ENCODE measurements around the gene OLA1.

OLA1 gene

DNA sequence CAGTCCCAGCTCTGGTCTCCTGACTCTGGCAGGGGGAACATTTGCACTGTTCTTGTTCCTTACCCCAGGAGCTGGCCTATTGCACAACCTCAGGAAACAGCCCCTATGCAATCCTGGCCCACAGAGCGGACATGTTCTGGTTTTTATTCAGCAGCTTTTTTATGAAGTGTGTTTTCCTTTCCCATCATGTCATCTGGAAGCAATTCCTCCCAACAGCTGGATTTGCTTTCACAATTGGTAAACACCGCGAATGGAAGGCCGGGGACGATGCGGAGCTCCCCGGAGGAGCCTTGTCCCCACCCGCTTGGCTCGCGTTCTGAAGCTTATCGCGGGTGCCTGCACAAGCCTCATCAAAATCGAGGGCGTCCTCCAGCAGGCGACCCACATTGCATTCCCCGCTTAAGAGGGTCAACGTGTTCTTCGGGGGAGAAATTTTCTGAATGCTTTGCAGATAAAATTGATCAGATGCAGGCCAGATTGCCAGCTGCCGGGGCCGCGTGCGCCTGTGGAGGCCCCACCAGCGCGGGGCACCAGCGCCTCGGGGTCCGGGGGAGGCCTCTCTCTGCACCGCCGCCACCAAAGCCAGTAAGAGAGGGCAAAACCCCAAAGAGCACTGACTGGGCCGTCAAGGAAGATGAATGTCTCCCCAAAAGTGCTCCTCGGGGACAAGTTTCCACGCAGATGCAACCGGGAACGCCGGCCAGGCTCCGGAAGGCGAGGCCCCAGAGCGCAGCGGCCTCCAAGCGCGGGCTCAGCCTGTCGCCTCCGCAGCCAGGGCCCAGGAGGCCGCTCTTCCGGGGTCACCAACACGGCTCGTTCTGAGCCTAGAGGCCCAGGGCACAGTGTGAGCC lies 222.8 kb downstream of the OLA1 start:
- WGBS (ENCODE audit: insufficient coverage): 97% methylated on average over 47 of the region's 47 CpGs
- POLR2A ChIA-PET: no interaction called here
- H3K27me3 ChIP-seq (replicated peaks in 2 of 5; ENCODE audit: control insufficient read depth in 4 of 5, insufficient read depth in 5 of 5, low read length in 4 of 5): no peaks in the 10 kb centered on the region
- H3K27ac ChIP-seq (ENCODE audit: insufficient read depth in 1 of 2, low read depth in 1 of 2, low read length in 2 of 2, poor library complexity in 1 of 2, severe bottlenecking in 2 of 2): no peak overlapping the region
- no peaks in the 10 kb centered on the region for H3K9me3 ChIP-seq (ENCODE audit: control extremely low read depth in 1 of 5, control insufficient read depth in 4 of 5, insufficient read depth in 2 of 5, low read depth in 1 of 5, low read length in 4 of 5)
- peak in 2 of 3 donors; percentile 43 to 44 for DNase-seq
- CTCF ChIA-PET: interaction anchor here (1.2 to 1.7 kb wide), 6 partner anchors 11 to 110 kb away, joined by 3 to 8 read pairs (median 3); no protein-coding TSS in a partner anchor
- H3K4me3 ChIP-seq (ENCODE audit: control insufficient read depth in 1 of 7, extremely low read depth in 1 of 7, insufficient read depth in 4 of 7, low read depth in 2 of 7, low read length in 6 of 7): no peak overlapping the region
- peaks cover 4 to 31% (median 13%) of the 10 kb centered on the region in 4 experiments for H3K4me1 ChIP-seq (ENCODE audit: control extremely low read depth in 1 of 4, control insufficient read depth in 4 of 4, insufficient read depth in 4 of 4, low read length in 3 of 4)
- no peaks in the 10 kb centered on the region for H3K36me3 ChIP-seq (ENCODE audit: control insufficient read depth in 4 of 4, insufficient read depth in 4 of 4, low read length in 3 of 4)

DNA sequence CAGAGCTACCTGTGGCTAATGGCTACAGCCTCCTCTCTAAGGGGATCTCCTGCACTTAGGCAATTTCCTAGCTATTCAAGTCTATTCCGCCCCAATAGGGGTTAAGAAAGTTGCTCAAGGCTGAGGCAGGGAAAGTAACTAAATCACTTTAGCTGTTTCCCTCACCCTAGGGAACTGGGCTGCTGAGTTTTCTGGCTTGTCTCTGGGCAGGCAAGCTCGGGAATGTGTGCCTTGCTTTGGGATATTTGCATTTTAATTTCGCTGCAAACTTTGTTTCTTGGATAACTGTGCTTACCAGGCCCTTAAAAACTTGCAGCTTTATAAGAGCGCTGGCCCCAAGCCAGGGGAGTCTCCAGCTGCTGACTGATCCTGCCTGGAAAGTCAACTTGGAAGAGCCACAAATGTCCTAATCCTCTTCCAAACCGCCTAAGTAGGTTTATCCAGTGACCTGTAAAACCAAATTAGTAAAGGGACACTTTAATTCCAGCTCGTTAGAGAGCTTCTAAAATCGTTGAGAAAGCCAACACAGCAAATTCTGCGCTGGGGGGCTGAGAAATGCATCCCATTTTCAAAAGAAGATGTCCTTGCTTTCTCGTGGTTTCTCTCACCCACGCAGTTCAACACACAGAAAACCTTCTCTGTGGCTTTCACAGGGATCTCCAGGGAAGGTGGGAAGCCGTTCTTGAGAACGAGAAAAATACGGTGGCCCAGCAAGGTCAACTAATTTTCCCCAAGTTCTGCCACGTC lies 223.6 kb downstream of the OLA1 start:
- Histone ChIP-seq H3K27ac (ENCODE audit: insufficient read depth in 1 of 2, low read depth in 1 of 2, low read length in 2 of 2, poor library complexity in 1 of 2, severe bottlenecking in 2 of 2) (no peak overlapping the region), H3K27me3 (replicated peaks in 2 of 5; ENCODE audit: control insufficient read depth in 4 of 5, insufficient read depth in 5 of 5, low read length in 4 of 5) (no peaks in the 10 kb centered on the region), H3K36me3 (ENCODE audit: control insufficient read depth in 4 of 4, insufficient read depth in 4 of 4, low read length in 3 of 4) (no peaks in the 10 kb centered on the region), H3K4me3 (ENCODE audit: control insufficient read depth in 1 of 7, extremely low read depth in 1 of 7, insufficient read depth in 4 of 7, low read depth in 2 of 7, low read length in 6 of 7) (no peak overlapping the region), H3K9me3 (ENCODE audit: control extremely low read depth in 1 of 5, control insufficient read depth in 4 of 5, insufficient read depth in 2 of 5, low read depth in 1 of 5, low read length in 4 of 5) (no peaks in the 10 kb centered on the region), H3K4me1 (ENCODE audit: control extremely low read depth in 1 of 4, control insufficient read depth in 4 of 4, insufficient read depth in 4 of 4, low read length in 3 of 4) (peaks cover 4 to 31% (median 13%) of the 10 kb centered on the region in 4 experiments)
- CTCF ChIA-PET: interaction anchor here (1.2 to 1.7 kb wide), 7 partner anchors 9 to 109 kb away, joined by 3 to 8 read pairs (median 3); no protein-coding TSS in a partner anchor
- WGBS (ENCODE audit: insufficient coverage): 93% methylated on average over 12 of the region's 14 CpGs
- POLR2A ChIA-PET: interaction anchor here (0.6 kb wide), 1 partner anchor 1609 kb away, joined by 3 read pairs; no protein-coding TSS in a partner anchor
- DNase-seq: no peak

DNA sequence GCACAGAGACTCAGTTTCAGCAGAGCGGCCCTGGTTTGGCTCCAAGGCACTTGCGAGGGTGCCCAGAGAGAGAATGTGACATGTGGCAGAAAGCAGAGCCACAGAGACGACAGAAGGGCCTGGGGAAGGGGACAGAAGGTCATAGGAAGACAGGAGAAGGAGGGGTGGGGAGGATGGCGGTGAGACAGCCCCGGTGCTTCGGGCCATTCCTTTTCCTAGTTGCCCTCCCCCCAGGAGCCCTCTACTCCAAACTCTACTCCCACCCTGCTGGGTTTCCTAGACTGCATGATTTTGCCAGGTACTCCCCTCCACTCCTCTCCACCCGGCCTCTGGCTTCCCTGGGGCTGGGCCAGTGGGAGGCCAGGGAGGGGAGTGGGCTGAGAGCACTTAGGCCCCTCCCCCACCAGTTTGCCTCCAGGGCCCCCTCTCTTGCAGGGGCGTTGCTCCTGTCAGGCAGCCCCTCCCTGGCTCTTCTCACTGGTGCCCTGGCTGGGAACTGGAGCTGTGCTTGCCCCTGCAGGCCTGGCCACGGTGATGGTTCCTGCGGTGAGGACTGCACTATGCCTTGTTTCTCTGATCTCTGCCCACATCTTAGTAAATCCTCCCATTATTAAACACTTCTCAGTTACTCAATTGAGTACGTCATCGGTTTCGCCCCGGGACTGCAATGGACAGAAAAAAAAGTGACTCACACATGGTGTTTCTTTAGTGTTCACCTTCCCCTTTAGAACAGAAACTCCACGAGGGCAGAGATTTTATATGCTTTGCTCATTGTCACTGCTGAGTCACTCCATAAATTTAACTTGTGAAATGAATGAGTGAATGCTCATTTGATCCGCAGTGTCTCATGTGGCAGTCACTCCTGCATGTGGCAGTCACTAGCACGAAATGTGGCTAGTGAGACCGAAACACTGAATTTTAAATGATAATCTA lies 224.5 kb downstream of the OLA1 start:
- peak in 2 of 3 donors; percentile 38 to 44 for DNase-seq
- Histone ChIP-seq H3K27ac (ENCODE audit: insufficient read depth in 1 of 2, low read depth in 1 of 2, low read length in 2 of 2, poor library complexity in 1 of 2, severe bottlenecking in 2 of 2) (no peak overlapping the region), H3K36me3 (ENCODE audit: control insufficient read depth in 4 of 4, insufficient read depth in 4 of 4, low read length in 3 of 4) (no peaks in the 10 kb centered on the region), H3K27me3 (replicated peaks in 2 of 5; ENCODE audit: control insufficient read depth in 4 of 5, insufficient read depth in 5 of 5, low read length in 4 of 5) (no peaks in the 10 kb centered on the region), H3K9me3 (ENCODE audit: control extremely low read depth in 1 of 5, control insufficient read depth in 4 of 5, insufficient read depth in 2 of 5, low read depth in 1 of 5, low read length in 4 of 5) (no peaks in the 10 kb centered on the region), H3K4me3 (ENCODE audit: control insufficient read depth in 1 of 7, extremely low read depth in 1 of 7, insufficient read depth in 4 of 7, low read depth in 2 of 7, low read length in 6 of 7) (no peak overlapping the region), H3K4me1 (ENCODE audit: control extremely low read depth in 1 of 4, control insufficient read depth in 4 of 4, insufficient read depth in 4 of 4, low read length in 3 of 4) (peaks cover 4 to 31% (median 13%) of the 10 kb centered on the region in 4 experiments)
- 87% methylated on average over 11 of the region's 18 CpGs for WGBS (ENCODE audit: insufficient coverage)
- ChIA-PET POLR2A (interaction anchor here (0.6 kb wide), 1 partner anchor 1609 kb away, joined by 3 read pairs; no protein-coding TSS in a partner anchor), CTCF (interaction anchor here (1.2 to 1.7 kb wide), 5 partner anchors 8 to 108 kb away, joined by 3 to 8 read pairs (median 3); no protein-coding TSS in a partner anchor)

Data from common myeloid progenitor, CD34-positive (primary cell).